GM19035 (cell line): ENCODE data around the gene BRIP1.
"Not testable (repeated sequence)": the region's sequence is repeated elsewhere in the genome, so short reads cannot be mapped to it uniquely, and the experiment has no call there.

Experiments used
- ATAC-seq: cut with Tn5 transposase; IDR thresholded peaks from one replicate; pipeline ENCODE4 v1.9.1; 2021; ENCODE audit not compliant: unreplicated experiment

Gene BRIP1

DNA sequence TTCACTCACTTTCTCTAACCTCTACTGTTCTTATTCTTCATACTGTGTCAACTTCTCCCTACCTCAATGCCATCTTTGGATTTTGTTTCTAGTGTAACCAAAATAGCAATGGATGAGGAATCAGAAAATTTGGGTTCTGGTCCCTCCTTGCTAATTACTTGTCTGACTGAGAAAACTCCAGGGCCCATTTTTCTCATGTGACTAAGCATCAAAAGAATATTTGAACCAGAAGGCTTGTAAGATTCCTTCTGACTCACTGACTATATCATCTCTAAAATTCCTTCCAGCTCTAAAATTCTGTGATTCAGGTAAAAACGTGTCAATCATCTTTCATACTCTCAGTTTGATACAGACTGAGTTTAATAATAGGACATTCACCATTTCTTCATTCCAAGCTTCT, 57.9 kb downstream of the BRIP1 start:
- no peak for ATAC-seq

DNA sequence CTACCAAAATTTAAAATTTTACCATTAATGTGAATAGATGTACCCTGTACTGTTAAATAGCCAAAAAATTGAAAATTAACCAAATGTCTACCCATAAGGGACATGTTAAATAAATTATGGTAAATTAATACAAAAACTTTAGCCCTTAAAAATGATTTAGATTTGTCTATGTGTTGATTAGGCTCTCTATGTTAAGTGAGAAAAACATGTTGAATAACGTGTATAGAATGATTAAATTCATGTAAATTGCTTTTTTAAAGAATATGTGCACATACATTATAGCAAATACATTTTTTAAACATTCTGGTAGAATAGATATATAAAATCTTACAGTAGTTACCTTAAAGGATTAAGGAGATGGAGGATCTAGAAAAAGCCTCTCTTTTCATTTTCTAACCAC, 59.5 kb downstream of the BRIP1 start:
- no peak for ATAC-seq

DNA sequence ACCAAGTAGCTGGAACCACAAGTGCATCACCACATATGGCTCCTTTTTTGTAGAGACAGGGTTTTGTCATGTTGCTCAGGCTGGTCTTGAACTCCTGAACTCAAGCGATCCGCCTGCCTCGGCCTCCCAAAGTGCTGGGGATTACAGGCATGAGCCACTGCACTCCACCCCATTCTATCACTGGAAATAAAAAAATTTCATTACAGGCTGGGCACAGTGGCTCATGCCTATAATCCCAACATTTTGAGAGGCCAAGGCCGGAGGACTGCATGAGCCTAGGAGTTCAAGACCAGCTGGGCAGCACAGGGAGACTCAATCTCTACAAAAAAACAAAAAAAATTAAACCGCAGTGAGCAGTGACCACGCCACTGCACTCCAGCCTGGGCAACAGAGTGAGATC, 60.1 kb downstream of the BRIP1 start:
- ATAC-seq, result no peak

DNA sequence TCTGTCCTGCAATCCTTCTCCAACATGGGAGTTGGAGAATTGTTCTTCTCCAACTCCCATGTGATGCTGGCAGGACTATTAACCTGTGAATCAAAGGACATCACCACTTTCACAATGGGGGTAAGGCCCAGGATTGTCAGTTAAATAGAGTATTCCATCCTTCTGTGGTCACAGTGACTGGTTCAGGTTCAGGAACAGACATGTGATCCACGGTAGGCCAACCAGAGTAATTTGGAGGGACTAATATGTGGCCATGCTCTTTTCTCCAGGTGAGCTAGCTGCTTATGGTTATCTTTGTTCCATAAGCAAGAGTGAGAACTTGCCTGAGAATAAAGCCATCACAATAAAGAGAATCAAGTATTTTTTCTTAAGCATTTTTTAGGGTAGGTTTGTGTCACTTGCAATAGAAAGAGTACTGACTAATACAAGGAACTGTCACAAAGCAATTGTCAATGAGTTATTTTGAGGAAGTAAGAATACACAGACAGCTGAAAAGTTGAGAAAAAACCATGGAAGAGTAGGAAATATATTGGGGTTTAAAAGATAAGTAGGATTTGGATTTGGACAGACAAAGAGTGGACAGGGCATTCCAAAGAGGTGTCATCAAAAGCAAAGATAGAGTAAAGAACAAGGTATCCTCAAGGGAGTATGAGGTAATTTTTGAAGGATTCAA, 63.4 kb downstream of the BRIP1 start:
- ATAC-seq, result no peak

DNA sequence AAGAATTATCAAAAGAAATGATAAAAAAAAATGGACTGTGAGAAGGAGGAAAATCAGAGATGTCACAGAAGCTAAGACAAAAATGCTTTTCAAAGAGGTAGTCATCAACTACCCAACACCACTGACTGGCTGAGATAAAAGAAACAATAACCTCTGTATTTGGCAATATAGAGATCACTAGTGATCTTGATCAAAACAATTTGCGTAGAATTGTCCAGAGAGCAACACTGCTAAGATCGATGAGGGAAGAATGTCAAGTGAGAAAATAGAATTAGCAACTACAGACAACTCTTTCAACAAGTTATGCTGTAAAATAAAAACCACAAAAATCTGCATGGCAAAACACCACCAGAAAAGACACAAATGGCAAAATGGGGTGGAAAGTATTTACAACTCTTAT, 66.0 kb downstream of the BRIP1 start:
- ATAC-seq, result no peak

DNA sequence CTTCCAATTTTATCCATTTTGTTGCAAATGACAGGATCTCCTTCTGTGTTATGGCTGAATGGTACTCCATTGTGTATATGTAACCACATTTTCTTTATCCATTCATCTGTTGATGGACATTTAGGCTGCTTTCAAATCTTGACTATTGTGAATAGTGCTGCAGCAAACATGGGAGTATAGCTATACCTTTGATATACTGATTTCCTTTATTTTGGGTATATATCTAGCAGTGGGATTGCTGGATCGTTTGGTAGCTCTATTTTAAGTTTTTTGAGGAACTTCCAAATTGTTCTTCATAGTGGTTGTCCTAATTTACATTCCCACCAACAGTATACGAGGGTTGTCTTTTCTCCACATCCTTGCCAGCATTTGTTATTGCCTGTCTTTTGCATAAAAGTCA, 67.8 kb downstream of the BRIP1 start:
- ATAC-seq, result no peak

DNA sequence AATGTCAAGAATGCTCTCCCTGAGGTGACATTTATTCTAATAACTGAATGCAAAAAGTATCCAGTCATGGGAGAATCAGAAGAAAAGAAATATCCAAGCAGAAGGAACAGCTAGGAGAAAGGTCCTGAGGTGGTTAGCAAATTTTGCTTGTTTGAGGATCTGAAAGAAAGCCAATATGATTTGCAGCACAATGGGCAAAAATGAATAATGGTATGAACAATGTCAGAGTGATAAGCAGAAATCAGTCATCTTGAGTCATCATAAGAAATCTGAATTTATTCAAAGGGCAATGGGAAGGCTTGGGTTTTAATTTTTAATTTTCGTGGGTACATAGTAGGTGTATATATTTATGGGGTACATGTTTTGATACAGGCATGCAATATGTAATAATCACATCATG, 68.5 kb downstream of the BRIP1 start:
- no peak for ATAC-seq

DNA sequence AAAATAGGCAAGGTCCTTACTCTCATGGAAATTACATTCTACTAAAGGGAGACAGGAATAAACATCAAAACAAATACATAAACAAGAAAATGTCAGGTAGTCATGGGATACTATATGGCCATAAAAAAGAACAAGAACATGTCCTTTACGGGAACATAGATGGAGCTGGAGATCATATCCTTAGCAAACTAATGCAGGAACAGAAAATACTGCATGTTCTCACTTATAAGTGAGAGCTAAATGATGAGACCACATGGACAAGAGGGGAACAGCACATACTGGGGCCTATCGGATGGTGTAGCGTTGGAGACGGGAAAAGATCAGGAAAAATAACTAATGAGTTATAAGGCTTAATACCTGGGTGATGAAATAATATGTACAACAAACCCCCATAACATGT, 69.1 kb downstream of the BRIP1 start:
- no peak for ATAC-seq

DNA sequence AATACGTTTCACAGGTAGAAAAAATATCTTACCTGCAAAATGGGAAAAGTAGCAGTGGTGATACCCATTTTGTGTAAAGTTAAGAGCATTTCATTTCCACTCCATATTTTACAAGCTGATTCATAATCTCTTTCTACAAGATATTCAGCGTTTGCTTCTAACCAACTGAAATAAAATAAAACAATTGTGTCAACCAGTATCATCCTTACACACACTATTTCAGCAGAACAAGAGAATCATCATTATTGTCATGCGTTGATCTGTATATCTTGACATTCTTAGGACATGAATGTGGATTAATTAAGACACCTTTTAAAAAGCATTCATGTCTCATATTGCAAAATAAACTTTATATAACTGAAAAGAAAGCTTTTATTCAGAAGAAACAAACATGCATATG, 69.8 kb downstream of the BRIP1 start:
- ATAC-seq, result no peak

DNA sequence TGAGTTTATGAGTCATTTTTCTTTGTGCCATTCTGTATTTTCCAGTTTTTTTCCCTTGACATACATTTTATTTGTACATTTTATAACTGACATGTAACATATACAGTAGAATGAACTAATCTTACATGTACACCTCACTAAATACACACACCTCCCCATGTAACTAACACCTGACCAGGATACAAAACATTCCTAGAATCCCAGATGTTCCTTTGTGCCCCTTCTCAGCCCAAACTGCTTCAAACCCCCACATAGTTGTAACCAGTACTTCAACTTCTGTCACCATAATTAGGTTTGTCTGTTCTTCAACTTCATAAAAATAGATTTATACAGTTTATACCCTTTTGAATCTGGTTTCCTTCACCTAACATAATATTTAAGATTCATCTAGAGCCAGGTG, 73.5 kb downstream of the BRIP1 start:
- ATAC-seq, result no peak

DNA sequence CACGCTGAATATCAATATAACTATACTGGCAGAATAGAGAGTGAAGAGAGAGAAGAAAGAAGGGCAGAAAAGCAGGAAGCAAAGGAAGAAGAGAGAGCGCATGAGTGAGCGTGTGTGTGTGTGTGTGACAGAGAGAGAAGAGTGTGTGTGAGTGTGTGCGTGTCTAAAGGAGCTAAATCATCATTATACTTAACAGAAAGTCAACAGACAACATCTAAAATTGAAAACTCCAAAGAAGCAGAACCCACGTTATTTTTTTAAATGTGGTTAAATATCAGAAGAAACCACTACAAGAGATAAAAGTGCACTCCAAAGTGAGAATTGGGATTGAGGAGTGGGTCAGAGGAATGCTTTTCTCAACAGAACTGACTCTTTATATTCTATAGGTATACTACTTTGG, 77.2 kb downstream of the BRIP1 start:
- ATAC-seq, result no peak

DNA sequence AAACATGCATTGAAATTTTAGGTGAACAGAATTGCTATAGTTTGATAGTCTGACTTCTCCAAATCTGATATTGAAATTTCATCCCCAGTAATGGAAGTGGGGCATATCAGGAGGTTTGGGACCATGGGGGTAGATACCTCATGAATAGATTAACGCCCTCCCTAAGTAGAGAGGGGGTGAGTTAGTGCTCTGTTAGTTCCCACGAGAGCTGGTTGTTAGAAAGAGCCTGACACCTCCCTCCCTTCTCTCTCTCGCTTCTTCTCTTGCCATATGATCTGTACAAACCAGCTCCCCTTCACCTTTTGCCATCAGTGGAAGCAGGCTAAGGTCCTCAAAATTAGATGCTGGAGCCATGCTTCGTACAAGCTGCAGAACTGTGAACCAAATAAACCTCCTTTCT, 78.8 kb downstream of the BRIP1 start:
- ATAC-seq, result no peak

DNA sequence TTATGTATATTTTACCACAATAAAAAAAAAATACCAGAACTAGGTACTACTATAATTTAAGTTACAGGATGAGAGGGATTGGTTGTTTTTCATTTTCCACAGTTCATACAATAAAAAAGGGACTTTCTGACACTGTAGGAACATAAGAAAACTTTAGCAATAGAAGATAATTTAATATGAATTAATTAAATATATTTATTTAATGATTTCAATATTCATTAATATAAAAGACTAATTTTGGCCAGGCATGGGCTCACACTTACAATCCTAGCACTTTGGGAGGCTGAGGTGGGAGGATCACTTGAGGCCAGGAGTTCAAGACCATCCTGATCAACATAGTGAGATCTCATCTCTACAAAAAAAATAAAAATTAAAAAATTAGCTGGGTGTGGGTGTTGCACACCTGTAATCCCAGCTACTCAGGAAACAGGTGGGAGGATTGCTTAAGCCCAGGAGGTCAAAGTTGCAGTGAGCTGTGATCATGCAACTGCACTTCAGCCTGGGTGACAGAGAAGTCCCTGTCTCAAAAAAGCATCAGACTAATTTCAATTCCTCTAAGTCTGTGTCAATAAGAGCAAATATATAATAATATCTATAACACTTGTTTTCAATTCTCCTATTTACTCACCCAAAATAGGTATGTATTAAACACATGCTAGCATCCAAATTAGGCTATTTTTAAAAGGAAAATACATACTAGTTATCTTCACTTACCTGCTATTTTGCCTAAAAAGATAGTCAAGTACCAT, 79.6 kb downstream of the BRIP1 start:
- no peak for ATAC-seq

DNA sequence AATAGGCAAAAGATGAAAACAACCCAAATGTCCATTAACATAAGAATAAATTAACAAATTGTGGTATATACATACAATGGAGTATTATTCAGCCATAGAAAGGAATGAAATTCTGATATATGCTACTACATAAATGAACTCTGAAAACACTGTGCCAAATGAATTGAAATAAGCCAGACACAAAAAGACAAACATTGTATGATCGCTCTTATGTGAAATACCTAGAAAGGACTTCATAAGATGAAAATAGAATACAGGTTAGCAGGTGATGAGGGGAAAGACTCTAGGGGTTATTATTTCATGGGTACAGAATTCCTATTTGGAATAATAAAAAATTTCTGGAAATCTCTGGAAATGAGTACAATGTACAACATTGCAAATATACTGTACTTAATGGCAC, 80.2 kb downstream of the BRIP1 start:
- ATAC-seq, result no peak

DNA sequence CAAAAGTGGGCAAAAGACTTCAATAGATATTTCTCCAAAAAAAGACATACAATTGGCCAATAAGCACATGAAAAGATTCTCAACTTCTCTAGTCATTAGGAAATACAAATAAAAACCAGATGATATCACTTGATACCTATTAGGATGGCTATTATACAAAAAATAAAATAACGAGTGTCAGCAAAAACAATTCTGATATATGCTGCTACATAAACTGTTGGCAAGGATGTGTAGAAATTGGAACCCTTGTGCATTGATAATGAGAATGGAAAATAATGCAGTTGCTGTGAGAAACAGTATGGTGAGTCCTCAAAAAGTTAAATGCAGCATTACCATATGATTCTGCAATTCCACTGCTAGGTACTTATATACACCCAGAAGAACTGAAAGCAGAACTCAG, 80.6 kb downstream of the BRIP1 start:
- no peak for ATAC-seq

DNA sequence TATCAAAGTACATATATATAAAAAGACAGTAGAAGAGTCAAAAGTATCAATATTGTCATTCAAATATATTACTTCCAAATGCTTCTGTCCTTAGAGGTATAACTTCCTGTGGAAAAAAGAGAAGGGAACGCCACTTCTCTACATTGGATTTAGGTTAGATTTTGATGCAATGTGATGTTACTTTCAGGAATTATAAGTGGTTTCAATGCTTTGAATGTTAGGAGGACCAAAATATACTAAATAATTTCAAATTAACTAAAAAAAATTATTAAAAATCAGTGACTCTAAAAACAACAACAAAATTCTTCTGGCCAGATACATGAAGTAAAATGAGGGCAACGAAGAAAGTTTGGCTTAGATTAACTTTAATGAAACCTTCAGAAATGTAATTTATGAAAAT, 88.0 kb downstream of the BRIP1 start:
- ATAC-seq, result no peak

DNA sequence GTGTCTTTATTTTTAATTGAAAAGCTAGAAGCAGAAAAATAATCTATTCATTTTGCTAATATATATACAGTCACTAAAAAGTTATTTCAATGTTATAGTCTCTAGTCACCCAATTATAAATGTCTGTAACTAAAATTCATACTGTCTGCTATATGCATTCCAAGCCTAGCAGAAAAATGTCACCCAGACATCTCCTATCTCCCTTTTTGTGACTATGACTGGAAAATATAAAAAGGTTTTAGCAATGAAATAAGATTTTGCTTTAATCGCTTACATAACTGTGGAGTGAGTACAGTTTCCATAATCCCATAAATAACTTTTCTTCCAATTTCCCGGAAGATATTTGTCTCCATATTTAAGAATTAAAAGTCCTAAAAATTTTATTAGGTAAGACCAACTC, 88.6 kb downstream of the BRIP1 start:
- ATAC-seq, result no peak

DNA sequence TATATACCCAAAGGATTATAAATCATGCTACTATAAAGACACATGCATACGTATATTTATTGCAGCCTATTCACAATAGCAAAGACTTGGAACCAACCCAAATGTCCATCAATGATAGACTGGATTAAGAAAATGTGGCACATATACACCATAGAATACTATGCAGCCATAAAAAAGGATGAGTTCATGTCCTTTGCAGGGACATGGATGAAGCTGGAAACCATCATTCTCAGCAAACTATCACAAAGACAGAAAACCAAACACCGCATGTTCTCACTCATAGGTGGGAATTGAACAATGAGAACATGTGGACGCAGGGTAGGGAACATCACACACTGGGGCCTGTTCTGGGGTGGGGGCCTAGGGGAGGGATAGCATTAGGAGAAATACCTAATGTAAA, 89.2 kb downstream of the BRIP1 start:
- ATAC-seq, result not testable (repeated sequence)

DNA sequence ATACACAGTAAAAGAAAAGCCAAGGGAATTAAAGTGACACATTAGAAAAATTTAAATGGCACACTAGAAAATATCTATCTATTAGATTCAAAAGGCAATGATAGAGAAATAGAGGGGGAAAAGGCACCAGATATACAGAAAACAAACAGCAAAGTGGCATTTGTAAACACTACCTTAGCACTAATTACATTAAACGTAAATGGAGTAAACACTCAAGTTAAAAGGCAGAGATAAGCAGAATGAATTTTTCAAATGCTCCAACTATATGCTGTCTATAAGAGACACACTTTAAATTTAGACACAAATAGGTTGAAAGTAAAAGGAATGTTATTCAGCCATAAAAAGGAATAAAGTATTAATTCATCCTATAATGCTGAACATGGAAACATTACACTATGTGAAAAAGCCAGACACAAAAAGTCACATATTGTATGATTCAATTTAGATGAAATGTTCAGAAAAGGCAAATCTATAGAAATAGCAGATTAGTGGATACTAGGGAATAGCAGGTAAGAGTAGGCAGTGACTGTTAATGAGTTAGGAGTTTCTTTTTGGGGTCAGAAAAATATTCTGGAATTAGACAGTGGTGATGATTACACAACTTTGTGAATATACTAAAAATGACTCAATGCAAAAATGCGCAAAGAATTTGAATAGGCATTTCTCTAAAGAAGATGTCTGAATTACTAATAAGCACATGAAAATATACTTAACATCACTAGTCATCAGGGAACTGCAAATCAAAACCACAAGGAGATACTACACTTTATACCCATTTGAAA, 92.4 kb downstream of the BRIP1 start:
- ATAC-seq, result no peak

DNA sequence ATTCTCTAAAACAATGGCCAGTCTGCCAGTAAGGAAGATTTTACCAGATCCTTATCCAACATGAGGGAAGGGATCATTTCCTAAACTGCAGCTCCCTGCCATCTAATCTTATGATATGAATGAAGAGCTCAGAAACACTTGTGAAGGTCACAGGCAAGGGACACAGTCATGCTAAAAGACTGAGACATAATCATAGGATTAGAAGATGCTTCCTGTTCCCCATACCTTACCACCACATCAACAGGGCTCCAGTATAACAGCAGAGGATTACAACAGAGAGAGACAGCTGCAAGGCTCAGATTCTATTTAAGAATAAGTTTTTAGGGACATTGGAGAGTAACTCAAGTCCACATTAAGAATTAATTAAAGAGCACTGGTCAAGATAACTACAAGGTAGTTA, 93.3 kb downstream of the BRIP1 start:
- ATAC-seq, result no peak

DNA sequence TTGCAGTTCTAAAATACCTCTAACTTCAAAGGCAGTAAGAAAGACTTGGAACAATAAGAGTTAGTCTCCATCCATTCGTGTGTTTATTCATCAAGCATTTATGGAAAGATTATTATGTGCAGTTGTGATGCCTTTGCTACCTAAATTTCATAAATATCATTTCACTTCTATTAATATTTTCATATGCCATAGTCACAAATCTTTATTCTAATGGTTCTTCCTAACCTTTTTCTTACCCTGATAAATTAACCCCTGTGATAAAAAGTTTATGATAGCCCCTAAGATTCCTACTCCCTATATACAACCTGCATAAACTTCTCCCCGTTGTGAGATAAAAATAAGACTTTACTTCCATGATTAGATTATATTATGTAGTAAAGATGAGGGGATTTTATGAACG, 94.9 kb downstream of the BRIP1 start:
- no peak for ATAC-seq

DNA sequence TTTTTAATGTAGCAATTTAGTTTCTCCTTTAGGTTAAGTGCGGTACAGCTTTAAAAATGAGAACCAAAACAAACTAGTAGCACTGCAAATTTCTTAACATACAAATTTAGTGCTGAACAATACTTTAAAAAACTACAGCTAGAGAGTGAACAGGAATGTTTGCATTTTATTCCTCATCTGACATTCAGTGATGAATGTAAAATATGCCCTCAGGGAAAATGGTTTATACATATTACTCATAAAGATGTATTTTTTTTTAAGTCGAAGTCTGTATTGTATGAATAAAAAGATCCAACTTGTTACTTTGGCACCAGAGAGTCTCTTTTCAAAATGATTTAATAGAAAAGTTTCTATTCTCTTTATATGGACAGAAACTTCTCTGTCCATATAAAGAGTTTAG, 96.8 kb downstream of the BRIP1 start:
- no peak for ATAC-seq
